Heart left ventricle (tissue), 13 donors: ENCODE results near the gene DOCK8.

Experiments used
- CTCF ChIP-seq, 12 donors: fragments of 200-600 bp; sonication (generic) in 4 of 12; IDR thresholded peaks; one replicate each; pipeline versions ENCODE4 v1.5.0 to v1.8.0; 2018 to 2022; ENCODE audit warnings: antibody characterized with exemption in 12 of 12, mild to moderate bottlenecking in 5 of 12
- POLR2A ChIP-seq, 2 donors: fragments of 450-650 bp; IDR thresholded peaks; one replicate each; pipeline ENCODE4 v1.6.1; 2017; ENCODE audit warnings: antibody characterized with exemption in 2 of 2, mild to moderate bottlenecking in 2 of 2, moderate library complexity in 2 of 2
- donor health status: ischemic (EF 13 %, LVEDD 7.1; RV severe dilation, severe dysfunction).
- donor health status: DM: no; HTN: yes; CAD: no.
- donor health status: DM: no; HTN: no; CAD: no.
- donor health status: ischemic (EF 25% LVEDD 6.9; RV normal size, moderate dysfunction).
- donor health status: ischemic (EF 25% LVEDD 5.7; RV mildly dilated, moderate dysfunction).
- donor health status: ischemic (EF 35%, LVEDD 5.7; RV mildly dilated, moderate dysfunction).
- donor health status: nonischemic (EF 11% LVEDD 7.7; RV severe dilation, severe dysfunction).
- donor health status: DM: yes; HTN: yes; CAD: no.
- donor health status: PGD.
- donor health status: ischemic (EF 29% LVEDD 5.4; RV normal size, mild dysfunction).
- donor health status: nonischemic (EF 23%, LVEDD 6.1; RV moderate dilation, normal function).

DNA sequence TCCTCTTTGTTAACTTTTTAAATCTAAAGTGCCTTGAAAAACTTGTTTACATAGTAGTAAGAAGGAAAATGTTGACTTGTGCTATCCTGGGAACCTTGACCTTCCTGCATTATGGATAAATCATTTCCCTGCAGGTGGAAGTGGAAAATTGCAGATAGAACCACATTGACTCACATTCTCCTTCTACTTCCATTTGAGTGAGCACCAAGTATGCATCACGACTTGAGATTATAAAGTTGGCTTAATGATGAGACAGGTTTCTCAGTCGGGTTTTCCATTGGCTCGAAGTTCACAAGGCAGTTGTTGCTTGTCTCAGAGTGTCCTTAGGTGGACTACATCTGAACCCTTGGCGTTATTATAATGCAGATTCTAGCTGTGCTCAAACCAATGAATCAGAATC, 39.9 kb downstream of the DOCK8 start:
- TF ChIP-seq CTCF (IDR thresholded peaks at IDR 0.05): no peak
- TF ChIP-seq POLR2A (IDR thresholded peaks at IDR 0.05): no peak
